ENCODE data around the gene KRTAP10-6.
"Not testable (repeated sequence)": the region's sequence is repeated elsewhere in the genome, so short reads cannot be mapped to it uniquely, and the experiment has no call there.

Gene KRTAP10-6

DNA sequence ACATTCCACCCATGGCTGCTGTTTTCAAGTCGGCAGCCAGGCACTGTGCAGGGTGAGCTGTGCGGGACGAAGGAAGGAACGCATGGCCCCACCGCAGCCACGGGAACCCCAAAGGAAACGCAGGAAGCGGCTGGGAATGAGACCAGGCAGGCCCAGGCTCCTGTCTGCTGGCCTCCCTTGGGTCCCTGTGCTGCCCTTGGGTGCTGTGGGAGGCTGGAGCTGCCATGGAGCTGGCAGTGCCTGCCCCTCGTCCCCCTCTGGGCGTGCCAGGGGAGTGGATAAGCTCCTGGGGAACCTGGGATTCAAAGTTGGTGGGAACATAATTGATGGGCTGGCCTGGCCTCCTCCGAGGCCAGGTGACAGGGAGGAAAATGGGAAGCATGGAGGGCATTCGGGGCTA is 24.0 kb downstream of the KRTAP10-6 start:
- H3K27ac Mint-ChIP-seq = no peak overlapping the region
- H3K4me1 Mint-ChIP-seq = peaks cover 23% of the 10 kb centered on the region
- peaks cover 5% of the 10 kb centered on the region for H3K9me3 Mint-ChIP-seq
- H3K36me3 Mint-ChIP-seq = peaks cover 4% of the 10 kb centered on the region
- H3K27me3 Mint-ChIP-seq = peaks cover 45% of the 10 kb centered on the region
- no peak for ATAC-seq
- H3K4me3 Mint-ChIP-seq = no peak overlapping the region

DNA sequence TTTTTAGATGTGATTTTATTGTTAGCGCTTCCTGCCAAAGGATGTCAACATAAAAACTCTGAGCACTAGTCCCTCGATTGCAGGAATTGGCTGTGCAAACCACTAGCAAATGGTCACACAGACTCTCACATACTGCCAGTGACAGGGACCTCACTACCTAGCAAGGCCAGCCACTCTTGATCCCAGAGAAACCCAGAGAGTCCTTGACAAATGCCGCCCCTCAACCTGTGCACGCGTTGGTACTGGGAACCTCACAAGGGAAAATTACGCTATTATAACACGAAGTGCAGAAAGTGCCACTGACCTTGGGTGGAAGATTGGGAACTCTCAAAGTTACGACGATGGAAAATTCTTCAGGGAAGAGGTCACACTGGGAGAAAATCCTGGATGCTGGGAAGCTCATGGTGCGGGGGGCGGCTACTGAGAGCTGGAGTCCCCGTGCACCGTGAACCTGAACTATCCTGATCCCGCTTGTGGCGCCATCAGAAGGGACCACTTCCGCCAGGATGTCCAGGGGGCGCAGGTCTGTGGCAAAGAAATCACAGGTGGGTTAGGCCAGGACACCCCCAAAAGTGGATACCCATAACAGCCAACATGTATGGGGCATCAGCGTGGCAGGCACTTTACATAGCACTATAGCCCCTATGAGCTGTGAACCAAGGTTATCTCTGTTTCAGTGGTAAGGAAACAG is 24.7 kb downstream of the KRTAP10-6 start:
- no peak for ATAC-seq
- peaks cover 4% of the 10 kb centered on the region for H3K36me3 Mint-ChIP-seq
- peaks cover 23% of the 10 kb centered on the region for H3K4me1 Mint-ChIP-seq
- H3K27me3 Mint-ChIP-seq = peaks cover 38% of the 10 kb centered on the region
- H3K27ac Mint-ChIP-seq = no peak overlapping the region
- H3K9me3 Mint-ChIP-seq = peaks cover 10% of the 10 kb centered on the region
- no peak overlapping the region for H3K4me3 Mint-ChIP-seq

DNA sequence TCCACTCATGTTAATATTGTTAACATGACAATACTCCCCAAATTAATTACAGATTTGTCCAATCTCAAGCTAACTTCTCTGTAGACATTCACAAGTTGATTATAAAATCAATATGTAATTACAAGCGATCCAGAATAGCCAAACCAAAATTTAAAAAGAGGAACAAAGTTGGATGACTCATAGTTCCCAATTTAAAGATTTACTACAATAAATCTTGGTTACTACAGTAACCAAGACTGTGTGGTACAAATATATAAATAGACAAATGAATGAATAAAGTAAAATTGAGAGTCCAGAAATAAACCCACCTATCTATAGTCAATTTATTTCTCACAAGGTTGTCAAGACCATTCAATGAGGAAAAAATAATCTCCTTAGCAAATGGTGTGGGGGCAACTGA is 25.9 kb downstream of the KRTAP10-6 start:
- peaks cover 13% of the 10 kb centered on the region for H3K36me3 Mint-ChIP-seq
- no peak overlapping the region for H3K4me3 Mint-ChIP-seq
- H3K27me3 Mint-ChIP-seq = peaks cover 26% of the 10 kb centered on the region
- peaks cover 31% of the 10 kb centered on the region for H3K4me1 Mint-ChIP-seq
- peaks cover 16% of the 10 kb centered on the region for H3K9me3 Mint-ChIP-seq
- H3K27ac Mint-ChIP-seq = no peak overlapping the region
- peak; percentile 51 for ATAC-seq

DNA sequence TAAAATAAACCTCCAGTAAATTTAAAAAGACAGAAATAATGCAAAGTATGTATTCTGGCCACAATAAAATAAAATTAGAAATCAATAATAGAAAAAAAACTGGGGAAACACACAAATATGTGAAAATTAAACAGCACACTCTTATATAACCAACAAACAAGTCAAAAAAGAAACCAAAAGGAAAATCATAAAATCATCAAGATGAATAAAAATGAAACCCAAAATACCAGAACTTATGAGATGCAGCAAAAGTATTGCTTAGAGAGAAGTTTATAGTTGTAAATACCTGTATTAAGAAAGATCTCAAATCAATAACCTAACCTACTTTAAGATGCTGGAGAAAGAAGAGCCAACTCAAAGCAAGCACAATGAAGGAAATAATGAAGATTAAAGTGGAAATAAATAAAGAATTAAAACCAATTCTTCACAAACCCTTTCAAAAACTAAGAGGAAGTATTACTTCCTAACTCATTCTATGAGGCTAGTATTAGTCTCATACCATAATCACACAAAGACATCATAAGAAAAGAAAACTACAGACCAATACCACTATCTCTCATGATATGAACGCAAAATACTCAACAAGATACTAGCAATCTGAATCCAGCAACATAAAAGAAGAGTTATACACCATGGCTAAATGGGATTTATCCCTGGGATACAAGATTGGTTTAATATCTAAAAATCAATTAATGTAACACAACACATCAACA is 27.3 kb downstream of the KRTAP10-6 start:
- Mint-ChIP-seq H3K9me3 (peaks cover 20% of the 10 kb centered on the region), H3K4me1 (peaks cover 38% of the 10 kb centered on the region), H3K4me3 (peak overlapping the region; percentile 47), H3K36me3 (peaks cover 19% of the 10 kb centered on the region), H3K27ac (peak overlapping the region; percentile 57), H3K27me3 (peaks cover 15% of the 10 kb centered on the region)
- peak; percentile 71 for ATAC-seq

DNA sequence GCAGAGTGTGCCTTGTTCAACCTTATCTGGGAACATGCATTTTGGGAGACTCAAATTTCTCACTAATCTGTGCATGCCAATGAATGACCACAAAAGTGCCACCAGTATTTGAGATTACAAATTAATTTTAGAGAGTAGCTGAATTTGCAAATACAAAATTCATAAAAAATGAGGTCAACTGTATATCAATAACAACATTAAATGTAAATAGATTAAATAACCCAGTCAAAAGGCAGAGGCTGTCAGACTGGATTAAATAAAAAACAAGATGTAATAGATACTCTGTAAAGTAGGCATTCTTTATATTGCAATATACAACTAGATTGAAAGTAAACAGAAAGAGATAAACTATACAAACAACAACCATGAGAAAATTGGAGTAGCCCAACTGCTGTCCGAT is 28.2 kb downstream of the KRTAP10-6 start:
- peaks cover 5% of the 10 kb centered on the region for H3K27me3 Mint-ChIP-seq
- H3K9me3 Mint-ChIP-seq = peaks cover 20% of the 10 kb centered on the region
- no peak for ATAC-seq
- no peak overlapping the region for H3K4me3 Mint-ChIP-seq
- H3K36me3 Mint-ChIP-seq = peaks cover 16% of the 10 kb centered on the region
- peaks cover 35% of the 10 kb centered on the region for H3K4me1 Mint-ChIP-seq
- H3K27ac Mint-ChIP-seq = no peak overlapping the region

DNA sequence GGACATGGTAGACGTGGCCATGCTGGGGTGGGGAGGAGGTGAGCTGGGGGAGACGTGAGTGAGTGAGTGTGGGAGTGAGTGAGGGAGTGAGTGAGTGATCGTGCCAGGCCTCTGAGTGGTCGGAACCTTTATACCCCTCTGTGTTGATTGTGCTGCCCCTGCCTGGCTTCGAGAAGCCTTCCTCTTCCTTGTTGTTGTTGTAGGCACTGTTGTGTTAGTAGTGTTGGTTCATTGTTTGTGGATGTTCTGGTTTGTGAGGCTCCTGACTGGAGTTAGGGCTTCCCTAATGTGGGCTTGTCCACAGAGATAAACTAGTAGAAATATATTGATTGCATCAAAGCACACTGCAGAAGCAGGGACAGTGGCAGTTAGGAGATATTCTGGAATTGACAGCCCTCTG is 33.6 kb downstream of the KRTAP10-6 start, which contains the start of gene KRTAP10-3:
Gene KRTAP10-3, minus strand, starts transcription at position 101 of the 400 bp plus-strand sequence. Its CDS starts 80 bp downstream, at position 21.
- ATAC-seq = no peak
- Mint-ChIP-seq H3K27me3 (peaks cover 26% of the 10 kb centered on the region), H3K4me3 (no peak within 1 kb of the TSS), H3K4me1 (peaks cover 30% of the 10 kb centered on the region), H3K27ac (no peak within 1 kb of the TSS), H3K36me3 (peaks cover 20% of the 10 kb centered on the region), H3K9me3 (peaks cover 20% of the 10 kb centered on the region)

DNA sequence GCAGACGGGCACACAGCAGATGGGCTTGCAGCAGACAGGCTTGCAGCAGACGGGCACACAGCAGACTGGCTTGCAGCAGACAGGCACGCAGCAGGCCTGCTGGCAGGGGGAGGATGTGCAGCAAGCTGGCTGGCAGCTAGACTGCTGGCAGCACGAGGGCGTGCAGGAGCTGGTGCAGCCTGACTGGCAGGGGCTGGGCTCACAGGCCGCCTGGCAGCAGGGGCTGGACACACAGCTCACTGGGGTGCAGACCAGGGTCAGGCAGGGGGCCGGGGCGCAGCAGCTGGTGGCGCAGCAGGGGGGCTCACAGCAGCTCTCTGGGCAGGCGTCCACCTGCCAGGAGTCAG is 34.0 kb downstream of the KRTAP10-6 start:
- peaks cover 30% of the 10 kb centered on the region for H3K4me1 Mint-ChIP-seq
- peaks cover 20% of the 10 kb centered on the region for H3K36me3 Mint-ChIP-seq
- H3K27me3 Mint-ChIP-seq = peaks cover 30% of the 10 kb centered on the region
- H3K27ac Mint-ChIP-seq, H3K4me3 Mint-ChIP-seq, ATAC-seq: not testable (repeated sequence)
- H3K9me3 Mint-ChIP-seq = peaks cover 19% of the 10 kb centered on the region

DNA sequence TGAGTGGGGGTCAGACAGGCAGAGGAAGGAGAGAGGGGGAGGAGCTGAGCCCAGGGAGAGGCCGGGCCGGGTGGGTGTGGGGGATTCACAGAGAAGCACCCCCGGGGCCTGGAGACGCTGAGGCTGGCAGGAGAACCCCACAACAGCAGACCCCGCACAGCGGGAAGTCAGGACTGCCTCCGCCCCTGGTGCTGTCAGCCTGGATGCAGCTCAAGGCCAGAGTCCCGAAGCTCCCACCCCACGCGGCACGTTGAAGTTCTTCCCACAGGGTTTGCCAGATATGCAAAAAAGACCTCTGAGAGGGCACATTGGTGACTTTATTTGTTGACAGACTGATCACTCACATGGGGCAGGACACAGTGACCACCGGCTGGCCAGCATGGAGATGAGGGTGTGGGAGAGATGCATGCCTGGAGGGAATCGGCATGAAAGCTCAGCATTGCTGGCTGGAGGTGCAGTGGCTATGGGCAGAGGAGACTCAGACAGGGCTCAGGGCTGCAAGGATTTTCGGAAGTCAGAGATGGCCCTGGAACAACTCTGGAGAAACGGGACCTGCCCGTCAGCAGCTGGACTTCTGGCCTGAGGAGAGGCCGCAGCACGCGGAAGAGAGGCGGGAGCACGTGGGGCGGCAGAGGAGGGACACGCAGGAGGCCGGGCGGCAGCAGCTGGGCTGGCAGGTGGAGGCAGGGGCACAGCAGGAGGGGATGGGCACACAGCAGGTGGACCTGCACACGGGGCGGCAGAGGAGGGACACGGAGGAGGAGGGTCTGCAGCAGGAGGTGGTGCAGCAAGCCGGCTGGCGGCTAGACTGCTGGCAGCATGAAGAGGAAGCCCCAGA is 34.6 kb downstream of the KRTAP10-6 start:
- H3K4me3 Mint-ChIP-seq = no peak overlapping the region
- H3K27ac Mint-ChIP-seq = no peak overlapping the region
- H3K27me3 Mint-ChIP-seq = peaks cover 36% of the 10 kb centered on the region
- peaks cover 20% of the 10 kb centered on the region for H3K36me3 Mint-ChIP-seq
- peaks cover 30% of the 10 kb centered on the region for H3K4me1 Mint-ChIP-seq
- no peak for ATAC-seq
- peaks cover 13% of the 10 kb centered on the region for H3K9me3 Mint-ChIP-seq

DNA sequence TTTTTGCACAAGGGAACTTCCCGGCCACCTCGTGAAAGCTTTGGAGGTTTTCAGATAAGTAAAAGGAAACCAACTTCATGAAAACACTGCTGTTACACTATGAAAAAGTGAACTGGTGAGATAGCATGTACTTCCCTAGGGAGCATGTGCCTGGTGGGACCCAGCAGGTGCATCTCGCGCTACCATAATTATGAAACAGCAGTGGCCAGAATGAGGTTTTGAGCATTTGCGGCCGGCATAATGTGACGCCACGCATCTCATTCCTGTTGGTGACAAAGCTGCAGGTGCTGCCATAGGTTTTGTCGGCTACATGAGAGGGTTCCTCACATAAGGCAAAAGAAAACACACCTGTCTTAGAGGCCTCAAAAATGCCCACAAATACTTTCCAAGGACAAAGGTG is 35.4 kb downstream of the KRTAP10-6 start:
- Mint-ChIP-seq H3K9me3 (peaks cover 7% of the 10 kb centered on the region), H3K4me1 (peaks cover 27% of the 10 kb centered on the region), H3K27ac (no peak overlapping the region), H3K27me3 (peaks cover 45% of the 10 kb centered on the region), H3K36me3 (peaks cover 13% of the 10 kb centered on the region), H3K4me3 (no peak overlapping the region)
- ATAC-seq = peak; percentile 89

DNA sequence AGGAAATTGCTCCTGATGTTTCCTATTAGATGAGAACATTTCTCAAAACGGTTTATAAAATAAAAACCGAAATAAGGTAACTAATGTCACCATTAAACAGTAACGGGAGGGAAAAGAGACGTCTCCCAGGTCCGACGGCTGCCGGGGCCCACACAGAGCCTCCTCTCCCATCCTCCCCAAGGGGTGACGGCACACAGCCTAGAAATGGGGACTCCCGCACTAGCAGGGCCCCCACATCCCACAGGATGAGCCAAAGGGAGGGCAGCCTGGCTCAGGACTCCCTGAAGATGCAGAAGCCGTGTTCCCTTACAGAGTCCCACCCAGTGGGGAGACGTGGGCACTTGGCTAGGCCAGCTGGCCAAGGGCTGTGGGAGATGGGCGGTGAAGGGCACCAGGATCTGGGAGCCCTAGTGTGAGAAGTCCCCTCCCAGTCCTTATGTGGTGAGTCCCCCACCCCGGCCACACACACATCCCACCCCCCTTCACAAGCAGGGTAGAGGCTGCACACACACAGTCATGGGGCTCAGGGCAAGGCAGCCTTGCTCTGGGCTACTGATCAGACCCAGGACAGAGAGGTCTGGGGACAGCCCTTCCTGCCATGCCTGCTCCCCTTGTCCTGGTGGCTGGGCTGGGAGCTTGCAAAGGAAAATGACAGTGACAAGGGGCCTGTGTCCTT is 37.0 kb downstream of the KRTAP10-6 start:
- H3K4me1 Mint-ChIP-seq = peaks cover 21% of the 10 kb centered on the region
- H3K9me3 Mint-ChIP-seq = no peaks in the 10 kb centered on the region
- peaks cover 60% of the 10 kb centered on the region for H3K27me3 Mint-ChIP-seq
- H3K4me3 Mint-ChIP-seq = no peak overlapping the region
- ATAC-seq = no peak
- H3K36me3 Mint-ChIP-seq = peaks cover 5% of the 10 kb centered on the region
- H3K27ac Mint-ChIP-seq = no peak overlapping the region

DNA sequence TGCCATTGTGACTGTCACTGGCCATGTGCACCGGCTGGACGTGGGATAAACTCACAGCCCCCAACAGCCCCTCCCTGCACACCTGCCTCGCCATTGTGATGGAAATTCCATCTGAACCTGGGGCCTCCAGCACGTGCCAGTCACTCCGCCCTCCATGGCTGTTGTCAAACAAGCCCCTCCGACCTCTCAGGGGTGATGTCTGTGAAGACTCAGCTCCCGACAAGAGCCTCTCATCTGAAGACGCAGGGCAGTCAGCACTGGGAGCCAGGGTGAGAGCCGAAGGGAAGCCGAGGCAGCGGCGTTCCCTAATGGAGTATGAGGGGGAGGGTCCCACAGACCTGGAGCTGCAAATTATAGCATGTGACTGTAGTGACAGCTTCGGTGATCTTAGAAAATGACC is 39.6 kb downstream of the KRTAP10-6 start:
- Mint-ChIP-seq H3K4me3 (no peak overlapping the region), H3K36me3 (peaks cover 2% of the 10 kb centered on the region), H3K27me3 (peaks cover 81% of the 10 kb centered on the region), H3K4me1 (peaks cover 24% of the 10 kb centered on the region), H3K27ac (no peak overlapping the region), H3K9me3 (peaks cover 1% of the 10 kb centered on the region)
- ATAC-seq = no peak

DNA sequence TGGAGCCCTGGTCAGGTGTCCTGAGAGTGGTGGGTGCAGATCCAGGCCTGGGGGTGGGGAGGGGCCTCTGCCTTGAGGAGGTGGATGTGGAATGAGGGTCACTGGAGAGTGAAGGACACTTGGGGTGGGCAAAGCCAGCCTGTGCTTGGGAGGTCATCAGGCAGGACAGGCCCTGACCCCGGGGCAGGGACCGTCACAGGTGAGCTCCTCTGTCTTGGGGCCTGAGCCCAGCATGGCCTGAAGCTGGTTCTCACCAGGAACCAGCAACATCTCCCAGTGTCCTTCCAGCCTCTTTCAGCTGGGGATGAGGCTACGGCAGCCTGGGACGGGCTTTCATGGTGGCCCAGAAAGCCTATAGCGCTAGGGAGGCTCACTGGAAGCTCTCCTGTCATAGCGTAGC is 40.2 kb downstream of the KRTAP10-6 start:
- Mint-ChIP-seq H3K9me3 (peaks cover 7% of the 10 kb centered on the region), H3K27me3 (peaks cover 81% of the 10 kb centered on the region), H3K36me3 (peaks cover 6% of the 10 kb centered on the region), H3K4me3 (no peak overlapping the region), H3K27ac (no peak overlapping the region), H3K4me1 (peaks cover 27% of the 10 kb centered on the region)
- ATAC-seq = no peak

DNA sequence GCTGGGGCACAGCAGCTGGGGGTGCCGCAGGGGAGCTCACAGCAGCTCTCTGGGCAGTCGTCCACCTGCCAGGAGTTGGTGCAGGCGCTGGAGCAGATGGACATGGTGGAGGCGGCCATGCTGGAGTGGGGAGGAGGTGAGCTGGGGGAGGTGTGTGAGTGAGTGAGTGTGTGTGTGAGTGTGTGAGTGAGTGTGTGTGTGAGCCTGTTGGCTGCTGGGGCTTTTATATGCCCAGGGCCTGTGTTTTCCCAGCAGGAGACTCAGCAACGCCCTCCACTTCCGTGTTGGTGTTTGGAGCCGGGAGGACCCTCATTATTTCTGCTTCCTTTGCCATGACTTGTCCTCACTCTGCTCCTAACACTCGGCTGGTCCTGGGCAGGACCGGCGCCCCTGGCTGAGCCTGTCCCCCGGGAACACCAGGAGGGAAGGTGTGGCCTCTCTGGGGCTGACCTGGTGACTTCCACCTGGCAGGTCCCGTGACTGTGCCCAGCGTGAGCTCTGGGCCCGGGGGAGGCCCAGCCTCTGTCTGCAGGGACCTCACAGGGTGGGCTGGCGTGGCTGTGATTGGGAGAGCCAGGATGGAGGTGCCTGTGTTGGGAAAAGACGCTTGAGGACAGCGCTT is 40.9 kb downstream of the KRTAP10-6 start, which contains the start of gene KRTAP10-2:
Gene KRTAP10-2, minus strand, starts transcription at position 166 of the 622 bp plus-strand sequence. Its CDS starts 47 bp downstream, at position 119.
- peaks cover 12% of the 10 kb centered on the region for H3K36me3 Mint-ChIP-seq
- no peak for ATAC-seq
- H3K27ac Mint-ChIP-seq = no peak within 1 kb of the TSS
- peaks cover 13% of the 10 kb centered on the region for H3K9me3 Mint-ChIP-seq
- H3K4me1 Mint-ChIP-seq = peaks cover 23% of the 10 kb centered on the region
- peaks cover 87% of the 10 kb centered on the region for H3K27me3 Mint-ChIP-seq
- no peak within 1 kb of the TSS for H3K4me3 Mint-ChIP-seq

DNA sequence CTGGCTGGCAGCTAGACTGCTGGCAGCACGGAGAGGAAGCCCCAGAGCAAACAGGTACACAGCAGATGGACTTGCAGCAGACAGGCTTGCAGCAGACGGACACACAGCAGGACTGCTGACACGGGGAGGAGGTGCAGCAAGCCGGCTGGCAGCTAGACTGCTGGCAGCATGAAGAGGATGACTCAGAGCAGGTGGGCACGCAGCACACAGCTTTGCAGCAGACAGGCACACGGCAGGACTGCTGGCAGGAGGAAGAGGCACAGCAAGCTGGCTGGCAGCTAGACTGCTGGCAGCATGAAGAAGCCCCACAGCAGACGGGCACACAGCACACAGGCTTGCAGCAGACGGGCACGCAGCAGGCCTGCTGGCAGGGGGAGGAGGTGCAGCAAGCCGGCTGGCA is 41.5 kb downstream of the KRTAP10-6 start:
- H3K36me3 Mint-ChIP-seq = peaks cover 12% of the 10 kb centered on the region
- H3K4me3 Mint-ChIP-seq = no peak overlapping the region
- H3K27me3 Mint-ChIP-seq = peaks cover 87% of the 10 kb centered on the region
- H3K4me1 Mint-ChIP-seq = peaks cover 17% of the 10 kb centered on the region
- H3K27ac Mint-ChIP-seq = no peak overlapping the region
- ATAC-seq = no peak
- peaks cover 13% of the 10 kb centered on the region for H3K9me3 Mint-ChIP-seq
